ENCODE measurements around the gene C1QB.

C1QB gene

DNA sequence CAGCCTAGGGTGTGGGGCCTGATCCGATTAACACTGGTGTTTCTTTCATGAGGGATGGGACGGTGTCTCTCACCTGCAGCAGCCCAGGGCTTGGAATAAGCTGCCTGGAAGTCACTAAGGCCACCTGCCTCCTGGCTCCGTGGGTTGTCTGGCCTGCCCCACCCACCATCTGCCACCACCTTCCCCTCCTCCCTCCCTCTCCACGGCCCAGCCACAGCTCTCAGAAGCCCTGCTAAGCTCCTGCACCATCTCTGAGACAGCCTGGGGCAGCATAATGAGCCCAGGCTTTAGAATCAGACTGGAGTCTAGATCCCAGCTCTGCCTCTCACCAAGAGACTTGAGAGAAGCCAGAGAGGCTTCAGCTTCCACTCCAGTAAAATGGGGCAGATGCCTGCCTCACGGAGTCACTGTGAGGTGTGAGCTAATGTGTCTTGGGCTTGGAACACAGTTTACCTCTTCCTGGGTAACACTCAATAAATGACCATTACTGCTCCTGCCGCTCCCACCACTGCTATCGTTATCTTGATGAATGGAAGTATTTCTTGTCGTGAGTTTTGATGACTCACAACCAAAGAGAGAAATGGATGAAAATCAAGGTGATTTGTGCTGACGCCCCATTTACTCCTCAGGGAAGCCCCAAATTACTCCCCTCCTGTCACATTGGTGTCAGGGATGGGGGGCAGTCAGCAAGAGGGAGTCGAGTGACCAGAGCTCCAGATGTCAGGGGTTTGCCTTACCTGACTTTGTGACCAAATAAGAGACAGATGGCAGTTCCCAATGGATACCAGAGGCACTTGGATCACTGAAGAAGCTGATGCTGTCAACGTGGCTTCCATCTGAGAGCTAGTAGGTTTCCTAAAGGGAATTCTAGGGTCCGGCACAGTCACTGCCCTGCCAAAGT lies 40.1 kb upstream of the C1QB start:
- H3K4me3 ChIP-seq (ENCODE audit: low read length) = no peak overlapping the region
- TF ChIP-seq, protein P1, sequence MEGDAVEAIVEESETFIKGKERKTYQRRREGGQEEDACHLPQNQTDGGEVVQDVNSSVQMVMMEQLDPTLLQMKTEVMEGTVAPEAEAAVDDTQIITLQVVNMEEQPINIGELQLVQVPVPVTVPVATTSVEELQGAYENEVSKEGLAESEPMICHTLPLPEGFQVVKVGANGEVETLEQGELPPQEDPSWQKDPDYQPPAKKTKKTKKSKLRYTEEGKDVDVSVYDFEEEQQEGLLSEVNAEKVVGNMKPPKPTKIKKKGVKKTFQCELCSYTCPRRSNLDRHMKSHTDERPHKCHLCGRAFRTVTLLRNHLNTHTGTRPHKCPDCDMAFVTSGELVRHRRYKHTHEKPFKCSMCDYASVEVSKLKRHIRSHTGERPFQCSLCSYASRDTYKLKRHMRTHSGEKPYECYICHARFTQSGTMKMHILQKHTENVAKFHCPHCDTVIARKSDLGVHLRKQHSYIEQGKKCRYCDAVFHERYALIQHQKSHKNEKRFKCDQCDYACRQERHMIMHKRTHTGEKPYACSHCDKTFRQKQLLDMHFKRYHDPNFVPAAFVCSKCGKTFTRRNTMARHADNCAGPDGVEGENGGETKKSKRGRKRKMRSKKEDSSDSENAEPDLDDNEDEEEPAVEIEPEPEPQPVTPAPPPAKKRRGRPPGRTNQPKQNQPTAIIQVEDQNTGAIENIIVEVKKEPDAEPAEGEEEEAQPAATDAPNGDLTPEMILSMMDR (IDR thresholded peaks at IDR 0.05; ENCODE audit: insufficient read depth, low read depth, low read length, missing control alignments) = no peak
- no peak for DNase-seq (ENCODE audit: low read depth)

DNA sequence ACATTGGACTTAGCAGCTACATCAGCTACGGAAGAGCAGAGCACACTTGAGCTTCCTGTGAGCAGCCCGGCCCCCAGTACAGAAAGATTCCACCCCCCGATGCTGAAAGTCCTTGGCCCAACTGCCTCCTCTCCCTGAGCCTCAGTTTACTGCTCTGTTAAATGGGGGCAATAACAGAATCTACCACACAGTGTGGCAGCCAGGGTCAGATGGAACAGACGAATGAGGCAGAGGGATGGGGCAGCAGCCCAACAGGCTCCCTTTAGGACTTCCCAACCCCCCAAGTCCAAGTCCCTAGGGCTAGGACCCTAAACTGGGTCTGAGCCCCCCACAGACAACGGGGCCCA lies 39.5 kb upstream of the C1QB start:
- no peak overlapping the region for H3K4me3 ChIP-seq (ENCODE audit: low read length)
- TF ChIP-seq, protein P1 (IDR thresholded peaks at IDR 0.05; ENCODE audit: insufficient read depth, low read depth, low read length, missing control alignments) = no peak
- DNase-seq (ENCODE audit: low read depth) = no peak

DNA sequence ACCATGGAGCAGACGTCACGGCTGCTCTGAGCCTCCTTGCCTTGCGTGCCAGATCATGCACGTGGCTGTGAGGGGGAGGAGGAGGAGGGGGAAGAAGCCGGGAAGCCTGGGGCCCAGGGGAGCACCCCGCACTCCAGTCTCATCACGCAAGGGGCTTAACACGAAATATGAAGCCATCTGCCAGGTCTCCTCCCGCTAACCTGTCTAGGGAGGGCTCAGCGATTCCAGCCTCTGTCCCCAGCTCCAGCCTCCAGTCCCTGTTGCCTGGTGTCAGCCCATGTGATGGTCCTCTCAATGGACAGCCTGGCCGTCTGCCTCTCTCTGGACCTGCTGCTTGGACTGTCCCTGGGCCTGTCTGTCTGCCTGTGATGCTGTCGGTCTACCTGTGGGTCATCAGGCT lies 39.1 kb upstream of the C1QB start:
- no peak overlapping the region for H3K4me3 ChIP-seq (ENCODE audit: low read length)
- TF ChIP-seq, protein P1 (IDR thresholded peaks at IDR 0.05; ENCODE audit: insufficient read depth, low read depth, low read length, missing control alignments) = no peak
- DNase-seq (ENCODE audit: low read depth) = no peak

DNA sequence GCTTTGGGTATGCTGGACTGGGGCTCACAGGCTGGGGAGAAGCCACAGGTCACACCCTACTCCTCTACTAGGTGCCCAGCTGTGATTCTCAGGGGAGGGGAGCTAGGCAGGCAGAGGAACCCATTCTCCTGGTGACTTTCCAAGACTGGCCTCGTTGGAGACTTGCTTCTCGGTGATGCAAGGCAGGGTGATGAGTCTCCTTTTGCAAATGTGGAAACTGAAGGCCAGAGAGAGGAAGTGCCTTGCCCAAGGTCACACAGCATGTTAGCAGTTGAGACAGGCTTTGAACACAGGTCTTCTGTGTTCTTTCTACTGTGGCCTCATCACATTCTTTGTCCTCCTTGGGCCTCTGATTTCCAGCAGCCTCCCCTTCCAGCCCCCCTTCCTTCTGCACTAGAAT lies 37.1 kb upstream of the C1QB start:
- TF ChIP-seq, protein P1 (IDR thresholded peaks at IDR 0.05; ENCODE audit: insufficient read depth, low read depth, low read length, missing control alignments) = no peak

DNA sequence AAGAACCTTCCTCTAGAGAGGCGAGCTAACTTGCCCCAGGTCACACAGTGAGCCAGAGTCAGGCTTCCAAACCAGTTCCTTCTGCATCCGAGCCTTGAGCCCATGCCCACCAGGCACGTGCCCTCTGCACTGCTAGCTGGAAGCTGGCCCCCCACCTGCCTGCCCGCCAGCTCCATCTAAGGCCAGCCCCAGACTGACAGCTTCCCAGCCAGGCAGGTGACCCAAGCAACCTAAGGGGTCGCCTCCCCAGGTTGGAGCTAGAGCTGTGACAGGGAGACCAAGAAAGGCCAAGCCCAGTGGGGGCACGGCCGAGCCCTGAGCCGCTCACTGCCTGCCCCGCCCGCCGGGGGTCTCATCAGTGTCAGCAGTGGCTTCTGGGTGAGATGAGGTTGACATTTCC lies 36.5 kb upstream of the C1QB start:
- H3K4me3 ChIP-seq (ENCODE audit: low read length) = no peak overlapping the region
- TF ChIP-seq, protein P1 (IDR thresholded peaks at IDR 0.05; ENCODE audit: insufficient read depth, low read depth, low read length, missing control alignments) = no peak

More for the DNA sequence above, 37.1 kb upstream of the C1QB start:
- H3K4me3 ChIP-seq (ENCODE audit: low read length) = no peak overlapping the region
- no peak for DNase-seq (ENCODE audit: low read depth)

DNA sequence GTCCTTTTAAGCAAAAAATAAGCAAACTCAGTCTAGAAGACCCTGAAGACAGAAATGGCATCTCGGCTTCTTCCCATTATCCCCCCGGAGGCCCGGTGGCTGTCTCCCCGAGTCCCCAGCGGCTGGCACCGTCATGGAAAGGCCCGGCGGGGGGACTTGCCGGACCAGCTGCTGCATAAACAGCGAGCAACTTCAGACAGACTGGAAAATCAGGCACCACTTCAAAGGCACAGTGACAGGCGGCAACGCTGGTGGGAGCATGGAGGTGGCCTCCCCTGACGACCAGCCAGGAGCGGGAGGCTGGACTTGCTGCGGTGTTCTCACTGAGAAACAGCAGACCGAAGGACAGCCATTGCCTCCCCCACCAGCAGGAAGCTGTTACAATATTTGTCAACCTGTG lies 35.0 kb upstream of the C1QB start:
- TF ChIP-seq, protein P1 (IDR thresholded peaks at IDR 0.05; ENCODE audit: insufficient read depth, low read depth, low read length, missing control alignments) = no peak
- no peak overlapping the region for H3K4me3 ChIP-seq (ENCODE audit: low read length)
- DNase-seq (ENCODE audit: low read depth) = no peak

More for the DNA sequence above, 36.5 kb upstream of the C1QB start:
- DNase-seq (ENCODE audit: low read depth) = no peak

DNA sequence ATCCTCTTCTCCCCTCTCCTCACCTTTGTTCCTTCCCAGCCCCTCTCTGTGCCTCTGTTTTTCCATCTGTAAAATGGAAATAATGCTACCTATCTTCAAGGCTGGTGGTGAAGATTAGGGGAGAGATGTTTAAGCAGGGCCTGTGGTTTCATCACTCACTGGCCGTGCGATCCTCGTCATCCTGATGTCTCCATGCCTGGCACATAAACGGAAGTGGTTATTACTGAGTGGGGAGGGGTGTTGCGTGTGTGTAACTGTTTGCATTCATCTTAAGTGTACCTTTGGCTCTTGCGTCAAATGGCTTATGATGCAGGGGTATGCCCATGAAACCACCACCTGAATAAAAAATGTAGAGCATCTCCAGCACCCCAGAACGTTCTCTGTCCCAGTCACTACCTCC lies 33.8 kb upstream of the C1QB start:
- TF ChIP-seq, protein P1 (IDR thresholded peaks at IDR 0.05; ENCODE audit: insufficient read depth, low read depth, low read length, missing control alignments) = no peak
- no peak overlapping the region for H3K4me3 ChIP-seq (ENCODE audit: low read length)
- peak; percentile 7 for DNase-seq (ENCODE audit: low read depth)

All from epithelial cell of esophagus (primary cell).